ENCODE data around the gene AKAIN1. TPM values are rescaled to one million over a fixed set of nuclear protein-coding genes. Genes with fewer than 3 reads are reported as not detected.
A peak's percentile ranks its signal among the peaks of the same experiment; 100 is the strongest.

Gene AKAIN1
- total RNA-seq, 4 donors from 2014 or later = not detected

GRCh38 chr18:5237083-5237722 lies 40.1 kb upstream of the AKAIN1 start:
- WGBS = 6% methylated on average over 21 of the region's 23 CpGs
- DNase-seq (ENCODE audit: low spot score in 2 of 2) = no peak
- Histone ChIP-seq H3K9me3 (no peaks in the 10 kb centered on the region), H3K27me3 (no peaks in the 10 kb centered on the region), H3K27ac (peak overlapping the region; percentile 99), H3K4me1 (peaks cover 23% of the 10 kb centered on the region), H3K36me3 (peaks cover 7% of the 10 kb centered on the region), H3K4me3 (peak overlapping the region; percentile 63)
- TF ChIP-seq EP300 (IDR thresholded peaks at IDR 0.05) (peak; percentile 5), POLR2AphosphoS5 (IDR thresholded peaks at IDR 0.05) (no peak)

GRCh38 chr18:5214583-5215351 lies 17.7 kb upstream of the AKAIN1 start:
- H3K9me3 ChIP-seq = no peaks in the 10 kb centered on the region
- TF ChIP-seq POLR2A (IDR thresholded peaks at IDR 0.05) (no peak), EP300 (IDR thresholded peaks at IDR 0.05) (no peak), POLR2AphosphoS5 (IDR thresholded peaks at IDR 0.05) (no peak), CTCF (IDR thresholded peaks at IDR 0.05) (no peak)
- no peaks in the 10 kb centered on the region for H3K4me1 ChIP-seq
- H3K27ac ChIP-seq = no peak overlapping the region
- no peak overlapping the region for H3K4me3 ChIP-seq
- no peak for DNase-seq (ENCODE audit: low spot score in 2 of 2)
- H3K36me3 ChIP-seq = no peaks in the 10 kb centered on the region
- H3K27me3 ChIP-seq = no peaks in the 10 kb centered on the region
- 58% methylated on average over 3 of the region's 3 CpGs for whole genome bisulfite sequencing

GRCh38 chr18:5207471-5208150 lies 10.6 kb upstream of the AKAIN1 start:
- Histone ChIP-seq H3K9me3 (no peaks in the 10 kb centered on the region), H3K4me1 (no peaks in the 10 kb centered on the region), H3K36me3 (no peaks in the 10 kb centered on the region), H3K4me3 (no peak overlapping the region), H3K27me3 (no peaks in the 10 kb centered on the region), H3K27ac (no peak overlapping the region)
- WGBS = 30% methylated on average over 4 of the region's 4 CpGs
- DNase-seq (ENCODE audit: low spot score in 2 of 2) = no peak
- no peak for TF ChIP-seq POLR2AphosphoS5 (IDR thresholded peaks at IDR 0.05)
- no peak for TF ChIP-seq EP300 (IDR thresholded peaks at IDR 0.05)
- no peak for TF ChIP-seq POLR2A (IDR thresholded peaks at IDR 0.05)
- TF ChIP-seq CTCF (IDR thresholded peaks at IDR 0.05) = no peak

DNA sequence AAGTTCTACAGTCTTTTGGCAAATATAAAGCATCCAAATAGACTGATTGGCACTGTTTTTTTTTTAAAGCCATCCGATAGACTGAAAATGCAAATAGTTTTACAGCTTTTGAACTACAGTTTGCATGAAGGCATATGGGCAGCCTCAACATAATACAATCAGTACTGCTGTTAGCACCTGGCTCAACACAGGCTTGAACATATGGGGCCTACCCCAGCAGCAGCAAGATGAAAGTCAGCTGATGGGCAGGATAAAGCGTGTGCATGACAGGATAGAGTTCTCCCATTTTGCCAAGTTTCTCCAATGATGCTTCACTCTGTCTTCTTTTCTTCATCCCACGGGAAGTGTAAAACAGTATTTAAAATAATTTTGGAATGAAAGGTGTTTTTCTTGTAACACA lies 1.3 kb upstream of the AKAIN1 start:
- no peak for TF ChIP-seq CTCF (IDR thresholded peaks at IDR 0.05)
- TF ChIP-seq EP300 (IDR thresholded peaks at IDR 0.05) = no peak
- no peak for TF ChIP-seq POLR2AphosphoS5 (IDR thresholded peaks at IDR 0.05)
- no peak for TF ChIP-seq POLR2A (IDR thresholded peaks at IDR 0.05)
- H3K27me3 ChIP-seq = peaks cover 57% of the 10 kb centered on the region
- H3K4me3 ChIP-seq = no peak overlapping the region
- WGBS = 84% methylated on average over 3 of the region's 3 CpGs
- no peaks in the 10 kb centered on the region for H3K9me3 ChIP-seq
- H3K4me1 ChIP-seq = peaks cover 3% of the 10 kb centered on the region
- no peak overlapping the region for H3K27ac ChIP-seq
- H3K36me3 ChIP-seq = no peaks in the 10 kb centered on the region
- DNase-seq (ENCODE audit: low spot score in 2 of 2) = no peak

DNA sequence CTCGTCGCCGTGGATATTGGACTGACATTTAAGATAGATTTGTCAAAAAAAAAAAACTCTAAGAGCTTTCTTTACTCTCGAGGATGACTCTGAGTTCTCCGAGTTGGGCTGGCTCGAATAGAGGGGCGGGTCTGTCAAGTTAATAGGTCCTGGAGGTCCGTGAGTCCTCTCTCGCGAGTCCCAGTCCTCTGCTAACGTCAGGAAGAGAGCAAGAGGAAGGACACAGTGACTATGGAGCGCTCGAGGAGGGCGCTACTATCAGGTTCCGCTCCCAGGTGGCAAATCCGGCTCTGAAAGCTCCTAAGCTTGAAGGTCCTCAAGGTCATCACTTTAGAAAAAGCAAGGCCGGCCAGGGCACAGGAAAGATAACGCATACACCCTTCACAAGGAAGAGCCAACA lies 404 bp upstream of the AKAIN1 start:
- Histone ChIP-seq H3K9me3 (no peaks in the 10 kb centered on the region), H3K36me3 (no peaks in the 10 kb centered on the region), H3K4me1 (peaks cover 3% of the 10 kb centered on the region), H3K4me3 (no peak overlapping the region), H3K27ac (no peak overlapping the region), H3K27me3 (peaks cover 59% of the 10 kb centered on the region)
- 7% methylated on average over 18 of the region's 18 CpGs for WGBS
- no peak for DNase-seq (ENCODE audit: low spot score in 2 of 2)
- TF ChIP-seq CTCF (IDR thresholded peaks at IDR 0.05) = no peak
- no peak for TF ChIP-seq POLR2A (IDR thresholded peaks at IDR 0.05)
- TF ChIP-seq EP300 (IDR thresholded peaks at IDR 0.05) = no peak
- TF ChIP-seq POLR2AphosphoS5 (IDR thresholded peaks at IDR 0.05) = no peak
